AML-193 (cell line): Measurements from ENCODE around the gene TAF4.

Experiments
- DNase-seq, 2 experiments: peaks; one replicate each; lab custom pipeline; 2025; lab: John Stamatoyannopoulos, UW

Gene TAF4

DNA sequence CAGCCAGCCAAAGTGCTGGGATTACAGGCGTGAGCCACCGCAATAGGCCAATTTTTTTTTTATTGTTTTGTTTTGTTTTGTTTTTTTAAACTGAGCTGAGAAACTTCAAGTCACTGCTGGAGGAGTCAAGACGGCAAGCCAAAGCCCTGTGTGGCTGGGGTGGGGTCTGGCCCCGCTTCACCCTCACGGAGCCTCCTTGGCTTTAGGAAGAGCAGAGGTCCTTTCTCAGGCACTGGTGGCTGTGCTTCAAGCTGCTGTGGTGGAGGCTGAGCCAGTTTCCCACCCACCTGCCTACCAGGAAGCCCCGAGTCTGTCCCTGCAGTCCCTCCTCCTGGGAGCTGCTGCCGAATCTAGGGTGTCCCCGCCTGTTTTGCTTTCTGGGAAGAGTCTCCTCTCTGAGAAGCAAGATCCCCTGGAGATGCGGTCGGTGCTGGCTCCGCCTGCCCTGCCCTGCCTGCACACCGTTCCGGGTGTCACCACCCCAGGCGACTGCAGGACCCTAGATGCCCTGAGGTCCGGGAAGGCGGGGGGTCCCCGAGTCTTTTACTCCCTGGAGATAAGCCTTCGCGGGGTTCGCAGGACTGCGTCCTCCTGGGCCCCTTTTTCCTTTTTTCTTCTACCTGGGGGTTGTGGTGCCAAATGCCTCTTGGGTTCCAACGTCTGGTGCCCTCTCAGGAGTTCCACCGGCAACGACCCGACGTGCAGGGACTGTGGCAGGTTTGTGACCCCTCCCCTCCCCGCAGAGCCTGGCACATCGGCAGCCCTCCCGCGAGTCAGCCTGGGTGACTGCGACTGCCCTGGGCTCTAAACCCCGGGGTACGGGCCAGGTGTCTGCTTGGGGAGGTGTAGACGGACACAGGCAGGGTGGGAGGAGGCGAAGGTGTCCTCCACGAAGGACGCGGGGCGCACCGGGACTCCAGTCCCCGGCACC, 100.7 kb downstream of the TAF4 start:
- no peak for DNase-seq

DNA sequence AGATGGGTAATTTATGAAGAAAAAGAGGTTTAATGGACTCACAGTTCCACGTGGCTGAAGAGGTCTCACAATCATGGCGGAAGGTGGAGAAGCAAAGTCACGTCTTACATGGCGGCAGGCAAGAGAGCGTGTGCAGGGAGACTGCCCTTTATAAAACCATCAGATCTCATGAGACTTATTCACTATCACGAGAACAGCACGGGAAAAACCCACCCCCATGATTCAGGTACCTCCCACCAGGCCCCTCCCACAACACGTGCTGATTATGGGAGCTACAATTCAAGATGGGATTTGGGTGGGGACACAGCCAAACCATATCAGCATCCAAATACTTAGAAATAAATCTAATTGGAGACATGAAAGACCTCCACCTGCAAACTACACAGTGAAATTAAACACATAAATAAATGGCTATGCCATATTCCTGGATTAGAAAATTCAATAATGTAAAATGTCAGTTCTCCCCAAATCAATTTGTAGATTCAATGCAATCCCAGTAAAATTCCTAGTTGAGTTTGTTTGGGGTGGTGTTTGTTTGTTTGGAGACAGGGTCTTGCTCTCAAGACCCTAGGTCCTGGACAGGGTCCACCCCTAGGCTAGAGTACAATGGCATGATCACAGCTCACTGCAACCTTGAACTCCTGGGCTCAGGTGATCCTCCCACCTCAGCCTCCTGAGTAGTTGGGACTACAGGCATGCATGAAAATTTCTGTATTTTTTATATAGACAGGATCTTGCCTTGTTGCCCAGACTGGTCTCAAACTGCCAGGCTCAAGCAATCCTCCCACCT, 101.6 kb downstream of the TAF4 start:
- DNase-seq = no peak

DNA sequence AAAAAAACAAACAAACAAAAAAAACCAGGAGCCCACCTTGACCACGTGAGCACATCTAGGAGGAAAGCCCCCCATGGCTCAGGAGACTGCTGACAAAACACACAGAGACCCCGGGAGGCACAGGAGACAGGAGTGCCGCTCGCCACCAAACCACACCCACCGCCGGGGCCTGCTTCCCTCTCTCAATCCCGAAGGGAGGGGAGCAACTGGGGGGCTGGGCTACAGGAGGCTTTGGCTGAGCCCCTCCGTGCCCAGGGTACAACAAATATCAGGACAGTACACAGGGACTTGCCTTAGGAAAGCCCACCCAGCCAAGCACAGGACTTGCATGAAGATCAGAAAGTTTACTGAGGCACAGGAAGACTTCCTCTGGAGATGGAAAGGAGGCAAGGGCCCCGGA, 102.5 kb downstream of the TAF4 start:
- DNase-seq = no peak

DNA sequence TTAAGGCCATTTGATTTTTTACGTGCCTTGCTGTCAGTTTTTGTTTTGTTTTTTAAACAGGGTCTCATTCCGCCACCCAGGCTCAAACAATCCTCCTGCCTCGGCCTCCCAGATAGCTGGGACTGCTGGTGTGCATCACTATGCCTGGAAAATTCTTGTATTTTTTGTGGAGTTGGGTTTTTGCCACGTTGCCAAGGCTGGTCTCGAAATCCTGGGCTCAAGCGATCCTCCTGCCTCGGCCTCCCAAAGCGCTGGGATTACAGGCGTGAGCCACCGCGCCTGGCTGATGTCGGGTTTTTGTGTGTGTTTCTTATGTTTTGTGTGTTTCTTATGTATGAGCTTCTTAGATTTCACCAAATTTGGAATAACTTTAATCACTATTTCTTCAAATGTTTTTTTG, 104.8 kb downstream of the TAF4 start:
- DNase-seq = no peak

DNA sequence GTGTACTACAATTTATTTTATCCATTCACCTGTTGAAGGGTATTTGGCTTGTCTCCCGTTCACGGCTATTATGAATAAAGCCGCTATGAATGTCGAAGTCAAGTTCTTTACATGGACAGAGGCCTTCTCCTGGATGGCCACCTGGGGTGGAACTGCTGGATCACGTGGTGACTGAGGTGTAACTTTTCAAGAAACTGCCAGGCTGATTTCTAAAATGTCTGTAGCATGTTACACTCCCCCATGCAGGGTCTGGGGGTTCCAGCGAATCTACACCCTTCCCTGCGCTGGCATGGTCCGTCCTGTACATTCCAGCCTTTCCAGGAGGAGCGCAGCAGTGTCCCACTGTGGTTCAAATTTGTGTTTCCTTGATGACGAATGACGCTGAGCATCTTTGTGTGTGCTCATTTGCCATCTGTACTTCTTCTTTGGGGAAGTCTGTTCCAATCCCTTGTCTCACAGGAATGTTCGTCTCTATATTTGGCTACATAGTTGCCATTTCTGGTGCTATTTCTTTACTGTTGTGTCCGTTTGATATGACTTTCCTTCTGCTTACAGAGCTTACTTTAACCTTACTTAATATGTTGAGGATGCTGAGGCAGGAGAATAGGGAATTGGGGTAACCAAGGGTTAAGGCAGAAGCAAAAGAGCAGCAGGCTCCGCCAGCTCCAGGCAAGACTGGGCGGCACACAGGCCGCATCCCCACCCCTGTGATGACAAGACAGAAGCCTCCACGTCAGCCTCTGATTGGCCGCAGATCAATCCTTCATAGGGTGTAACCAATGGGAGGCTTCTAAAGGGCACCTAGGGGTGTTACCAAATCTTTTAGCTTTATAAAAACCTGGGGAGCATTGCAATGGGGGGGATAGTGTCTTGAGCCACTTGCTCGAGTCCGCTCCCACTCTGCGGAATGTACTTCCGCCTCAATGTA, 106.6 kb downstream of the TAF4 start:
- no peak for DNase-seq

DNA sequence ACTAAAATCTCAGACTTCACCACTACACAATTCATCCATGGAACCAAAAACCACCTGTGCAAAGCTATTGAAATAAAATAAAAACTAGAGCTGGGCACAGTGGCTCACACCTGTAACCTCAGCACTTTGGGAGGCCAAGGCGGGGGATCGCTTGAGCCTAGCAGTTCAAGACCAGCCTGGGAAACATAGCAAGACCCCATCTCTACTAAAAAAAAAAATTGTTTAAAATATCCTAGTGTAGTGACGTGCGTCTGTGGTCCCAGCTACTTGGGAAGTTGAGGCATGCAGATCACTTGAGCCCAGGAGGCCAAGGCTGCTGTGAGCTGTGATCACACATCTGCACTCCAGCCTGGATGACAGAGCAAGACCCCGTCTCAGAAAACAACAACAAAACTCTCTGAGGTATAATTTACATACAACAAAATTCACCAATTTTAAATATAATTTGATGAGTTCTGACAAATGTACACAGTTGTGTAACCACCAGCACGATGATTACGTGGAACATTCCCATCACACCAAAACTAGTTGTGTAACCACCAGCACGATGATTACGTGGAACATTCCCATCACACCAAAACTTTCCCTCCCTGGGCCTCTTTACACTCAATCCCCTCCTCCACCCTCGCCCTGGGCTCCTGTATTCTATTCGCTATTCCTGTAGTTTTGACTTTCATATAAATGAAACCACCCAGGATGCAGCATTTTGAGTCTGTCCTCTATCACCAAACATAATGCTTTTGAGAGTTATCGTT, 107.5 kb downstream of the TAF4 start:
- no peak for DNase-seq

DNA sequence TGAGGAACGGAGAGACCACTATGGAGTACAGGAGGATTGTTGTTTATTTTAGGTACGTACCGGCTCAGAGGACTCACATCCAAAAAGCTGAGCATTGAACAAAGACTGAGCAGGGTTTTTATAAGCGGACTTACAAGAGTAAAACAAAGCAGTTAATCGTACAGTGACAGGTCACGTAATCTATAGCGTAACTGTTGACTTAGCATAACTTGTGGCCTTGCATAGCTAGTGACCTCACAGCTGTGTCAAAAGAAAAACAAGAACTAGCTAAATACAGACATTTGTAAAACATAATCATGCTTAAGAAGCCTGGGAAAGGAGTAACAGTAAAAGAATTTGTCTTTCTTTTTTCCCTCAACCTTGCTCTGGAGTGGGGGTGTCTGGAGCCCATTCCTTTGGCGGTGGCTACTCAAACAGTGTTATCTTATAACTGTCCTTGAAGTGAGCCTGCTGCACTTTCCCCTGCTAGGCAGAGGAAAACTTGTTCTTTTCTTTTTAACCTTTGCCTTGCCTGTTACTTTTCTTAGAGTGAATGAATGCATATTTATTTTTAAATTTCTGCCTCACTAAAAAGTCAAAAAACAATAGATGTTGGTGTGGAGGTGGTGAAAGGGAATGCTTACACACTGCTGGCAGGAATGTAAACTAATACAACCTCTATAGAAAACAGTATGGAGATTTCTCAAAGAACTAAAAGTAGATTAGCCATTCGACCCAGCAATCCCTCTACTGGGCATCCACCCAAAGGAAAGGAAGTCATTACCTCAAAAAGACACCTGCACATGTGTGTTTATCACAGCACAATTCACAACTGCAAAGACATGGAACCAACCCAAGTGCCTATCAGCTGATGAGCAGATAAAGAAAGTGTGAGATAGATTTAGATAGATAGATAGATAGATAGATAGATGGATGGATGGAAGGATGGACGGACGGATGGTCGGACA, 109.0 kb downstream of the TAF4 start:
- DNase-seq = no peak

DNA sequence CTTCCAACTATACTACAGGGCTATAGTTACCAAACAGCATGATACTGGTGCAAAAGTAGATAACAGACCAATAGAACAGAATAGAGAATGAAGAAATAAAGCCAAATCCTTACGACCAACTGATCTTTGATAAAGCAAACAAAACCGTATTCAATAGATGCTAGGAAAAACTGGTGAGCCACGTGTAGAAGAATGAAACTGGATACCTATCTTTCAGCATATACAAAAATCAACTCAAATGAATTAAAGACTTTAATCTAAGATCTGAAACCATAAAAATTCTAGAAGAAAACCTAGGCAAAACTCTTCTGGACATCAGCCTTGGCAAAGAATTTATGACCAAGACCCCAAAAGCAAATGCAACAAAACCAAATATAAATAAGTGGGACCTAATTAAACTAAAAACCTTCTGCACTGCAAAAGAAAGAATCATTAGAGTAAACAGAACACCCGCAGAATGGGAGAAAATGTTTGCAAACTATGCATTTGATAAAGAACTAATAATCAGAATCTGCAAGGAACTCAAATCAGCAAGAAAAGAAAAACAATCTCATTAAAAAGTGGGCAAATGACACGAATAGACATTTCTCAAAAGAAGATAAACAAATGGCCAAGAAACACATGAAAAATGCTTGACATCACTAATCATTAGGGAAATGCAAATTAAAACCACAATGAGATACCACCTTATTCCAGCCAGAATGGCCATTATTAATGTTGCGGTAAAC, 109.8 kb downstream of the TAF4 start:
- DNase-seq = no peak

DNA sequence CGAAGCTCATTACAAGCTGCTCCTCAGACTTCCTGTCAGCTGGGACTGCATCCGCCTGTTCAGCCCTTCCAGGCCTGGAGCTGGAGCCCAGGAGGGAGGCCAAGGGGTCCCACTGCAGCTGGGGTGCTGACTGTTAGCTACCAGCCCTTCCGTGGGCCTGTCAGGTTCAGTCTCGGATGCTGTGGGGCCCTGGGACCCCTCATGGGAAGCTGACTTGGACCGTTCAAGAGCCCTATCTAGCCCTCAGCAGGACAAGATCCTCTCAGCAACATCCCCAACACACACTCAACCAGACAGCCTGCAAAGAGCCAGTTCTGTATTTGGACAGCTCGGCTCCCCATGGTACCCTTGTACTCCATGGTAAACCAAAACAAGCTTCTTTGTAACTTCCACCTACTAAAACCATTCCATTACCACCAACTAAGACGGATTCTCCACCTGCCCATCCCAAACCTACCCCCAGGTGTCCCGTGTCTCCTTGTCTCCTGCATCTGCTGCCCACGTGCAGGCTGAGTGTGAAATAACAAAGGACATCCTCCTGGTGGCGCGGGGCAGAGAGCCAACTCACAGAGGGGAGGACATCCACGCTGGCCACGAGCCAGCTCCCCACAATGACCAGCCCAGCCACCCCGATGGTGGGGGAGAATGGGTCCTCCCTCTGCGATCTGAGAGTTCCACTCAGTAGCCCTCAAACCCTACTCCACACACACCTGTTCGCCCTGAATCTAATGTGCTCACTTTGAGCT, 111.2 kb downstream of the TAF4 start:
- no peak for DNase-seq

DNA sequence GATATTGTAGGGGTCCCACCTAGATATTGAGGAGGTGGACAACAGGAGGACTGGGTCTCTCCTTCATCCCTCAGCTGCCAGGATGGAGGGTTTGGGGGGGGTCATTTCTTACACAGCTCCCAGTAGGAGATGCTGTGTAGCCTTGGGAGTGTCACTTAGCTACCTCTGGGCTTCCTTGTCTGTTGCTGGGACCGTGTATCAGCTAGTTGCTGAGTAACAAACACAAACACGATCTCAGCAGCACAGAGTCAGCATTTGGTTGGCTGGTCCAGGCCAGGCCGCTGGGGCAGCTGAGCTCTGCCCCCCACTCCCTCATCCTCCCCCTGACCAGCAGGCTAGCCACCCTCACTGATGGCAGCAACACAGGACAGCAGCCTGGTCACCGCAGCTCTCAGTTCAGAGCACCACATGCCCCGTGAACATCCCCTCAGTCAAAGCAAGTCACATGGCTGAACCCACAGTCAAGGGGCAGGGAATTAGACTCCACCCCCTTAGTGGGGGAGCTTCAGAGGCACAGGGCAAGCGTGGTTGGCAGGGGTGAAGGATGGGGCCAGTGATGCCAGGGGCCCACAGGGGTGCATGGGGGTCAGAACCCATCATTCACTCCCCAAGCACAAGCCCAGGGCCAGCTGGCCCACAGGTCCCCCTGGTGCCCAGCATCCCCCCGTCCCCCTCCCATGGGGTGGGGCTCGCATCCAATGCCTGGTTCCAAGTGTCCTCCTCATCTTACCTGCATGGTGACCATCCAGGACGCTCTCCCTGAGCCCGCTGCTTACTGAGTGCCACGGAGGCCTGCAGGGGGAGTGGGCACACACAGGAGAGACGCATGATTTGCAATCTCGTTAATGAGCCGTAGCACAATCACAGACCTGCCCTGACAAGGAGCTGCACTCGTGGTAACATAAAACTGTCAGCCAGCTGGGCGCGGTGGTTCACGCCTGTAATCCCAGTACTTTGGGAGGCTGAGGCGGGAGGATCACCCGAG, 112.4 kb downstream of the TAF4 start:
- DNase-seq = no peak

DNA sequence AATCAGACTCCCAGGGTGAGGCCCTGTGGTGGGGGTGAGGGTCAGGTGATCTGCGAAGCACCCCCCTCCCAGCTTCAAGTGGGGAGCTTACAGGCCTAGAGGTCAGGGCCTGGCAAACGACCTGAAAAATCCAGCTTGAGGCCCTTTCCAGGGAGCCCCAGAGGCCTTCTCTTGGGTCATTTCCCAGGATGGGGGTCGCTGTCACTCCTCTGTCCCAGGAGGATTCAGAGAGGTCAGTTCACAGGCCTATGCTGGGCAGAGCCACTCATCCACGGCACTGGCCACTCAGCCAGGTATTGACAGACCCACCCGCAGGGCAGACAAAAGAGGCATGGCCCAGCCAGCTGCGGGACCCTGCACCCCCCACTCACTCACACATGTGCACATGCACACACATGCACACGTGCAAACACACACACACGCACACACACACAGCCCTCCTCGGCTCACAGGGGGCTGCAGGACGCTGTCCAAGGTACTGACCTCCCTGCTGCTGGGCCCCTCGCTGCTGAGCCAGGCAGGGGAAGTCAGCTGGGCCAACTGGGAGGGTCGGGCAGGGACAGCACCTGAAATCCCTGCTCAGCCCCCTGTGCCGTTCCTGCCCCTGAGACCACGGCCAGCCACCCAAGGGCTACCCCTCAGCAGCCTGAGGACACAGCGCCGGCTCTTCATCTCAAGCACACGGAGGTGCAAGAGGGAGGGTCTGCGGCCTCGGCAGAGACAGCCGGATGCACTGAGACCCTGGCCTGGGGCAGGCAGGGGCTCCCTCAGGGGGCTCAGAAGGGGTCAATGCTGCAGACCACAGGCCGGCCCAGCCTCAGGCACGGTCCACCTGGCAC, 113.8 kb downstream of the TAF4 start:
- no peak for DNase-seq

DNA sequence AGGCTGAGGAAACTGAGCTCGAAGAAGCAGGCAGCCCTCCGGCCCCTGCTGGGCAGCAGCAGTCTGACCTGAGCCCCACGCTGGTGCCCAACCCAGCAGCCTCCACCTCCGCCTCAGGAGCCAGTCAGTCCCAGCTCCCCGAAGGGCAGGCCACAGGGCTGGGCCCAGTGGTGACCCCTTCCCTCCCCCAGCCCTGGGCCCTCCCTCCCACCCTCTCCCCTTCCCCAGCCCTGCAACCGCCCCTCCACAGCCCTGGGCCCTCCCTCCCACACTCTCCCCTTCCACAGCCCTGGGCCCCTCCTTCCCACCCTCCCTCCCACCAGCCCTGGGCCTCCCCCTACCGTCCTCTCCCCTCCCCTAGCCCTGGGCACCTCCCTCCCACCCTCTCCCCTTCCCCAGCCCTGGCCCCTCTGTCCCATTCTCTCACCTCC, 115.0 kb downstream of the TAF4 start:
- no peak for DNase-seq

DNA sequence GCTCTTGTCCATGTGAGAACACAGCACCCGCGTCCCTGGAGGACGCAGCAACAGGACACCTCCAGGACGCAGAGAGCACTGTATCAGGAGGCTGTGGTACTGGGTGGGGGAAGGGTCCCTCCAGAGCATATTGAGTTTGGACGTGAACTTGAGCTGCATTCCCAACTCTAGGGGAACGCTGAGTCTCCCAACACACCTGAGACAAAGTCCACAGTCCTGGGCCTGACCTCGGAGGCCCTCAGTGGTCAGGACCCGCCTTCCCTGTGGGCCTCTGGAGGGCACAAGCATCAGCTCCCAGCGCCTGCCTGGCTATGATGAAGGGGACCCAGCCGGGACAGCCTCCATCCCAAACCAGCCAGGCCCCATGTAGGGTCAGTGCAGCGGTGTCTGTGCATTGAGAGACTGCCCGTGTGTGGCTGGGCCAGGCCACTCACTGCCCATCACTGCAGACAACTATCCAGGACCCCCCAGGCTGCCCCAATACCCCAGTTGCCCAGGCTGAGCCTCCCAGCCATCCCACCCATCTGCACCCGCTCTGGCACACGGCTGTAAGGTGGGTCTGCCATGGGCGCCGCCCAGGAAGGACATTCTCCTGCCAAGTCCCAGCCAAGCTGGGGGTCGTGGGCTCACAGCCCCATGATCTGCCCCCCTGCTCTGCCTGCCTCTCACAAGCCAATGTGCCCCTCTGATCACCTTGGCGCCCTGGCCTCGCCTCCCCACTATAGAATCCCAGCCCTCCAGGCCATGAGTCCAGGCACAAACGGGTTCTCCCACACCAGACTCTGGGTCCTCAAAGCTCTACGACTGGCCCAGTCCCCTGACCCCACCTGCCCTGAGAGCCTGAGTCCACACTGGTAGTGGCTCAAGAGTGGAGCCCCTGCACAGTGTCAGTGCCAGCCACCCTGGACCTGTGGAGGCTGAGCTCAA, 115.7 kb downstream of the TAF4 start:
- no peak for DNase-seq

DNA sequence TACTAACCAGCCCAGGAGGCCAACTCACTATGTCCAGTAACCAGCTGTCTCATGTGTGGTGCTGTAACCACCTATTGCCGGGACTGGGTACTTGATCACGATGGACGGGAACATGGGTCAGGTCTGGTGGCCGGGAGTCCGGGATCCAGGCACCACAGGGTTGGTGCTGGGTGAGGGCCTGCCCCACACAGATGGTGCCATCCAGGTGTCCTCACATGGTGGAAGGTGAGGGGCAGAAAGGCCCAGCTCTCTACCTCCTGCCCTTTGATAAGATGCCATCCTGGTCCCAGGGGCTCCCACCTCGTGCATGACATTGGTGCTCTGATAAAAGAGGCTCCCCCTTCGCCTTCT, 116.3 kb downstream of the TAF4 start:
- no peak for DNase-seq

DNA sequence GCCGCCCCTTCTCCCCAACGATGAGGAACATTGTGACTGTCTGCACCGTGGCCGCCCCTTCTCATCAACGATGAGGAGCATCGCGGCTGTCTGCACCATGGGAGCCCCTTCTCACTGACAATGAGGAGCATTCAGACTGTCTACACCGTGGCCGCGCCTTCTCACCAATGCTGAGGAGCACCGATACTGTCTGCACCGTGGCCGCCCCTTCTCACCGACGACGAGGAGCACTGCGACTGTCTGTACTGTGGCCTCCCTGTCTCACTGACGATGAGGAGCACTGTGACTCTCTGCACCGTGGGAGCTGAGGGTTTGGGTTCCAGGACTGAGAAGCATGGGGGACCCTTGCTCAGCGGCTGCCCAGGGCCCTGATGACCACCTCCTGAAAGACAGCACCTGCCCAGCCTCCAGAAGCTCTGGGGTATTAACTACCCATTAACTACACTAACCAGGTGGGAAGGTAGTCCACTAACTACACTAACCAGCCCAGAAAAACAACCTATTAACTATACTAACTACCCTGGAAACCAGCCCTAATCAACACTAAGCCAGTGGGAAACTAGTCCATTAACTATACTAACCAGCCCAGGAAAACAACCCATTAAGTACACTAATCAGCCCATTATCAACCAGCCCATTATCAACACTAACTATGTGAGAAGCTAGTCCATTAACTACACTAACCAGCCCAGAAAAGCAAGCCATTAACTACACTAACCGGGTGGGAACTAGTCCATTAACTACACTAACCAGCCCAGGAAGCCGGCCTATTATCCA, 116.9 kb downstream of the TAF4 start:
- DNase-seq = no peak
